NB4 (cell line): ENCODE results near the gene CALML3.

Experiments
- POLR2A ChIP-seq: IDR thresholded peaks from 2 replicates; pipeline ENCODE4 v1.6.1; 2011; ENCODE audit warnings: mild to moderate bottlenecking; ENCODE audit not compliant: insufficient read length; ENCODE audit errors: extremely low read depth
- TF ChIP-seq, protein P1 (sequence below): IDR thresholded peaks from one replicate; pipeline ENCODE4 v1.5.1; 2012; ENCODE audit warnings: low read depth, low read length

GRCh38 chr10:5567477-5567876, 42.7 kb downstream of the CALML3 start:
- no peak for TF ChIP-seq POLR2A
- TF ChIP-seq, protein P1, sequence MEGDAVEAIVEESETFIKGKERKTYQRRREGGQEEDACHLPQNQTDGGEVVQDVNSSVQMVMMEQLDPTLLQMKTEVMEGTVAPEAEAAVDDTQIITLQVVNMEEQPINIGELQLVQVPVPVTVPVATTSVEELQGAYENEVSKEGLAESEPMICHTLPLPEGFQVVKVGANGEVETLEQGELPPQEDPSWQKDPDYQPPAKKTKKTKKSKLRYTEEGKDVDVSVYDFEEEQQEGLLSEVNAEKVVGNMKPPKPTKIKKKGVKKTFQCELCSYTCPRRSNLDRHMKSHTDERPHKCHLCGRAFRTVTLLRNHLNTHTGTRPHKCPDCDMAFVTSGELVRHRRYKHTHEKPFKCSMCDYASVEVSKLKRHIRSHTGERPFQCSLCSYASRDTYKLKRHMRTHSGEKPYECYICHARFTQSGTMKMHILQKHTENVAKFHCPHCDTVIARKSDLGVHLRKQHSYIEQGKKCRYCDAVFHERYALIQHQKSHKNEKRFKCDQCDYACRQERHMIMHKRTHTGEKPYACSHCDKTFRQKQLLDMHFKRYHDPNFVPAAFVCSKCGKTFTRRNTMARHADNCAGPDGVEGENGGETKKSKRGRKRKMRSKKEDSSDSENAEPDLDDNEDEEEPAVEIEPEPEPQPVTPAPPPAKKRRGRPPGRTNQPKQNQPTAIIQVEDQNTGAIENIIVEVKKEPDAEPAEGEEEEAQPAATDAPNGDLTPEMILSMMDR: no peak
